A549 (cell line): ENCODE results near the gene GOSR2. TPM values are rescaled to one million over a fixed set of nuclear protein-coding genes. Genes with fewer than 3 reads are reported as not detected.

Source experiments
- ATAC-seq, 2 experiments: fragments of 200-7000 bp in 1 of 2; fragments of >200 bp in 1 of 2; cut with Nextera tagmentation in 1 of 2; cut with Tn5 transposase in 1 of 2; 3 replicates each; pipeline versions ENCODE4 v1.8.0 to v1.9.1; 2018 to 2020; ENCODE audit warnings: mild to moderate bottlenecking in 1 of 2, moderate library complexity in 1 of 2
- CTCF ChIA-PET: fragments of 300-600 bp; sonication (Branson Sonifier 250); formaldehyde crosslinking; extraction: SDS; loops from one replicate; lab custom pipeline; 2021; ENCODE audit warnings: antibody characterized with exemption, inconsistent platforms; lab: Yijun Ruan, JAX
- POLR2A ChIA-PET: fragments of 350-600 bp; formaldehyde crosslinking; extraction: SDS; loops from one replicate; lab custom pipeline; 2021; ENCODE audit warnings: antibody characterized with exemption, inconsistent platforms; lab: Yijun Ruan, JAX
- DNase-seq, 2 experiments: peaks; one replicate each; pipeline versions ENCODE4 v3.0.0 to v3.0.0-alpha.2; 2011 to 2016; ENCODE audit warnings: low read depth in 1 of 2, low spot score in 1 of 2
- FAIRE-seq: peaks from 2 replicates; lab custom pipeline; 2011; peaks lifted over from hg19 to GRCh38; lab: Jason Lieb, UNC
- H3K27ac ChIP-seq, 2 experiments: fragments of >200 bp; sonication (Bioruptor Twin); formaldehyde crosslinking; 3 replicates each; pipeline ENCODE4 v1.5.1; 2016 to 2017
- H3K4me1 ChIP-seq: fragments of >200 bp; sonication (Bioruptor Twin); formaldehyde crosslinking; 3 replicates; pipeline ENCODE4 v1.6.1; 2016
- H3K4me2 ChIP-seq: fragments of >200 bp; sonication (Bioruptor Twin); formaldehyde crosslinking; 3 replicates; pipeline ENCODE4 v1.6.1; 2016
- H3K4me3 ChIP-seq: fragments of >200 bp; sonication (Bioruptor Twin); formaldehyde crosslinking; 3 replicates; pipeline ENCODE4 v1.5.1; 2016
- H3K9me3 ChIP-seq: fragments of >200 bp; sonication (Bioruptor Twin); formaldehyde crosslinking; 3 replicates; pipeline ENCODE4 v1.6.1; 2016
- CEBPB ChIP-seq, 2 experiments: fragments of >200 bp in 1 of 2; sonication (Bioruptor Twin) in 1 of 2; formaldehyde crosslinking in 1 of 2; IDR thresholded peaks; 2 replicates each; pipeline ENCODE4 v1.6.1; 2012 to 2016
- CHD4 ChIP-seq: fragments of 200-600 bp; sonication (generic); IDR thresholded peaks from 2 replicates; pipeline ENCODE4 v1.6.1; 2016; ENCODE audit warnings: antibody characterized with exemption, mild to moderate bottlenecking, borderline replicate concordance
- FOXS1 ChIP-seq: fragments of 250-450 bp; sonication (Bioruptor Pico); IDR thresholded peaks from 2 replicates; pipeline ENCODE4 v1.5.0; 2020; ENCODE audit warnings: mild to moderate bottlenecking, moderate library complexity
- HDAC2 ChIP-seq: fragments of 200-600 bp; sonication (generic); IDR thresholded peaks from 2 replicates; pipeline ENCODE4 v1.6.1; 2016
- KDM1A ChIP-seq: fragments of 200-600 bp; sonication (generic); IDR thresholded peaks from 2 replicates; pipeline ENCODE4 v1.6.1; 2016; ENCODE audit warnings: low read depth, mild to moderate bottlenecking
- KDM5A ChIP-seq: fragments of 200-600 bp; sonication (generic); IDR thresholded peaks from 2 replicates; pipeline ENCODE4 v1.6.1; 2016; ENCODE audit warnings: antibody characterized with exemption, mild to moderate bottlenecking
- MAZ ChIP-seq: fragments of 150-350 bp; IDR thresholded peaks from 2 replicates; pipeline ENCODE4 v1.6.1; 2014; ENCODE audit warnings: antibody characterized with exemption, low read depth, low read length, borderline replicate concordance
- MYC ChIP-seq: IDR thresholded peaks from 2 replicates; pipeline ENCODE4 v1.6.1; 2012; ENCODE audit warnings: mild to moderate bottlenecking, inconsistent platforms, low read length, improper control_type of control experiment, borderline replicate concordance
- NFE2L2 ChIP-seq: fragments of 150-350 bp; conservative IDR thresholded peaks from 2 replicates; pipeline ENCODE4 v1.6.1; 2014; ENCODE audit warnings: low read length
- NPAS2 ChIP-seq: fragments of 250-450 bp; sonication (Bioruptor Pico); IDR thresholded peaks from 2 replicates; pipeline ENCODE4 v1.8.0; 2022; ENCODE audit warnings: mild to moderate bottlenecking, moderate library complexity, borderline replicate concordance
- POLR2A ChIP-seq: IDR thresholded peaks from 2 replicates; pipeline ENCODE4 v1.6.1; 2012; ENCODE audit warnings: mild to moderate bottlenecking, low read length
- RNF2 ChIP-seq: fragments of 200-600 bp; sonication (generic); IDR thresholded peaks from 2 replicates; pipeline ENCODE4 v1.6.1; 2016; ENCODE audit warnings: low read depth, mild to moderate bottlenecking, antibody characterized with exemption, moderate library complexity, borderline replicate concordance
- TFCP2L1 ChIP-seq: fragments of 250-450 bp; sonication (Bioruptor Pico); IDR thresholded peaks from 2 replicates; pipeline ENCODE4 v1.5.0; 2021; ENCODE audit warnings: mild to moderate bottlenecking
- ZNF302 ChIP-seq: fragments of 250-450 bp; sonication (Bioruptor Pico); IDR thresholded peaks from 2 replicates; pipeline ENCODE4 v1.9.0; 2021; ENCODE audit warnings: inconsistent platforms, mild to moderate bottlenecking, moderate library complexity
- WGBS: methylation state at CpG from one replicate; pipeline ENCODE4 v1.1.6; 2017; ENCODE audit errors: missing lambda C conversion rate; 5-methylcytosine and 5-hydroxymethylcytosine counted together
- polyA plus RNA-seq, 4 experiments: library from polyadenylated mRNA; depleted of rRNA in 3 of 4; stranded (reverse); fragments of >200 nt; fragmentation: RNase III in 1 of 4; extraction: RNeasy Plus Mini Kit Qiagen cat#74134 plus additional on column Dnase treatment in 1 of 4; gene quantifications; 2 replicates in 3 of 4; 3 replicates in 1 of 4; pipeline ENCODE4 v1.2.3, GENCODE V29; 2011 to 2017
- TF ChIP-seq, protein P1 (sequence below): fragments of >200 bp; sonication (Bioruptor Twin); formaldehyde crosslinking; IDR thresholded peaks from 3 replicates; pipeline ENCODE4 v1.6.1; 2016
- TF ChIP-seq, protein P2 (sequence below): fragments of >200 bp; sonication (Bioruptor Twin); formaldehyde crosslinking; IDR thresholded peaks from 3 replicates; pipeline ENCODE4 v1.5.1; 2016
- TF ChIP-seq, protein P3 (sequence below): fragments of 250-450 bp; sonication (Bioruptor Pico); IDR thresholded peaks from 2 replicates; pipeline ENCODE4 v1.5.0; 2020; ENCODE audit warnings: low read depth, mild to moderate bottlenecking, moderate library complexity

The GOSR2 gene
- polyA plus RNA-seq, 2 of the 4 experiments (the other 2 are of a cell fraction): 36.9 to 68.3 TPM

DNA sequence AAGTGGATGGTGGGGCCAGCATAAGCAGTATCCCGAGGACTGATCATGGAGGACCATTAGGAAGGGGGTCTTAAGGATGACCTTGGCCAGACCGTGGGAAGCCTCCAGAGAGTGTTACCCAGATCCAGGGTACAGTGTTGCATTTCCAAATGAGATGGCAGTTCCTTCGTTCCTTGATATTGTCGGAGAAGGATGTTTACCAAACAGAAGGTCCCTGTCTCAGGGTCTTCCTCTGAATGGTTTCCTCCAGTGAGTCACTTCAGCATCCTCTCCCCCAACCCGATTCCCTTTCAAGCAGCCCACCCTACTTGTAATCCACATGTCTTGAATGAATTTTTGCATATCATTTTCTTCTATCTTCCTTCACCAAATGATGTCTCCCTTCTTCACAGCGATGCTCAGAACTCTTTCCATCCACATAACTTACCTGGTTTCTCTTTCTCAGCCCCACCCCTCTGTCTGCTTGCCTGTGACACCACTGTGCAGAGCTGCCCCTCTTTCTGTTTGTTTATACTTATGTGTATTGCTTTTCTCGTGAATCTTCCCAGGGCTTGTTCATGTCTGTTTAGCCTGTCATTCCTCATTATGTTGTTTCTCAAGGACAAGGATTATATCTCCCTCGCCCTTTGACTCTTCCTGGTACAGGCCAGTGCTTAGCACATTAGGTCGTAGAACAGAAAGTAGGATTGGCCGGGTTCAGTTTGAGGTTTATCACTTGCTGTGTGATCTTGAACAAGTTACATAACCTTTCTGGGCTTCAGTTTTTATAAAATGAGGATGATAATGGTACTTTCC is 5.7 kb downstream of the GOSR2 start:
- CTCF ChIA-PET: interaction anchor here (4.6 kb wide), 1 partner anchor 11 kb away, joined by 24 read pairs; no protein-coding TSS in a partner anchor
- ATAC-seq (no peak), DNase-seq (no peak), FAIRE-seq (no peak)
- POLR2A ChIA-PET: no interaction called here
- H3K27ac ChIP-seq: no peak overlapping the region
- no peaks in the 10 kb centered on the region for H3K9me3 ChIP-seq
- WGBS: 86% methylated on average over 10 of the region's 10 CpGs
- H3K4me1 ChIP-seq: peaks cover 20% of the 10 kb centered on the region
- H3K4me2 ChIP-seq: no peak overlapping the region
- no peak overlapping the region for H3K4me3 ChIP-seq
- no peak for TF ChIP-seq NFE2L2
- no peak for TF ChIP-seq MAZ
- TF ChIP-seq, protein P1, sequence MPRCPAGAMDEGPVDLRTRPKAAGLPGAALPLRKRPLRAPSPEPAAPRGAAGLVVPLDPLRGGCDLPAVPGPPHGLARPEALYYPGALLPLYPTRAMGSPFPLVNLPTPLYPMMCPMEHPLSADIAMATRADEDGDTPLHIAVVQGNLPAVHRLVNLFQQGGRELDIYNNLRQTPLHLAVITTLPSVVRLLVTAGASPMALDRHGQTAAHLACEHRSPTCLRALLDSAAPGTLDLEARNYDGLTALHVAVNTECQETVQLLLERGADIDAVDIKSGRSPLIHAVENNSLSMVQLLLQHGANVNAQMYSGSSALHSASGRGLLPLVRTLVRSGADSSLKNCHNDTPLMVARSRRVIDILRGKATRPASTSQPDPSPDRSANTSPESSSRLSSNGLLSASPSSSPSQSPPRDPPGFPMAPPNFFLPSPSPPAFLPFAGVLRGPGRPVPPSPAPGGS: no peak
- no peak for TF ChIP-seq TFCP2L1 (CRISPR knock-in tag)
- TF ChIP-seq RNF2: no peak

DNA sequence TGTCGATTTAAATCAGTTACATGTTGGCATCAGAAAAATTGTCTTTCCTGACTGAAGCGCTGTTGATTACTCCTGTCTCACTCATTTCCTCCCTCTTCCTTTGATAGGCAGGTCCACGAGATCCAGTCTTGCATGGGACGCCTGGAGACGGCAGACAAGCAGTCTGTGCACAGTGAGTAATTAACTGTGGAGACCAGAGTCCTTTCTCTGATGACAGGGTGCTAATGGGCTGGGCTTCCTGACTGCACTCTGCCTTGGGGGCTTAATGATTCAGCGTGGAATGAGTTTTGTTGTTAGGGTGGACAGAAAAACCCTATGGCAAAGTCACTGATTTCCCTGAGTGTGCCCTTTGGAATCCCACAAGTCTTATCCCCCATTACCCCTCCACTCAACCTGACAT is 6.5 kb downstream of the GOSR2 start:
- no peak overlapping the region for H3K4me3 ChIP-seq
- FAIRE-seq: no peak
- ChIA-PET POLR2A (interaction anchor here (1.1 kb wide), 1 partner anchor 13 kb away, joined by 4 read pairs; no protein-coding TSS in a partner anchor), CTCF (interaction anchor here (1.2 to 5.4 kb wide), 2 partner anchors 12 to 94 kb away, joined by 3 to 54 read pairs; no protein-coding TSS in a partner anchor)
- peaks cover 14% of the 10 kb centered on the region for H3K4me1 ChIP-seq
- no peaks in the 10 kb centered on the region for H3K9me3 ChIP-seq
- TF ChIP-seq, protein P2, sequence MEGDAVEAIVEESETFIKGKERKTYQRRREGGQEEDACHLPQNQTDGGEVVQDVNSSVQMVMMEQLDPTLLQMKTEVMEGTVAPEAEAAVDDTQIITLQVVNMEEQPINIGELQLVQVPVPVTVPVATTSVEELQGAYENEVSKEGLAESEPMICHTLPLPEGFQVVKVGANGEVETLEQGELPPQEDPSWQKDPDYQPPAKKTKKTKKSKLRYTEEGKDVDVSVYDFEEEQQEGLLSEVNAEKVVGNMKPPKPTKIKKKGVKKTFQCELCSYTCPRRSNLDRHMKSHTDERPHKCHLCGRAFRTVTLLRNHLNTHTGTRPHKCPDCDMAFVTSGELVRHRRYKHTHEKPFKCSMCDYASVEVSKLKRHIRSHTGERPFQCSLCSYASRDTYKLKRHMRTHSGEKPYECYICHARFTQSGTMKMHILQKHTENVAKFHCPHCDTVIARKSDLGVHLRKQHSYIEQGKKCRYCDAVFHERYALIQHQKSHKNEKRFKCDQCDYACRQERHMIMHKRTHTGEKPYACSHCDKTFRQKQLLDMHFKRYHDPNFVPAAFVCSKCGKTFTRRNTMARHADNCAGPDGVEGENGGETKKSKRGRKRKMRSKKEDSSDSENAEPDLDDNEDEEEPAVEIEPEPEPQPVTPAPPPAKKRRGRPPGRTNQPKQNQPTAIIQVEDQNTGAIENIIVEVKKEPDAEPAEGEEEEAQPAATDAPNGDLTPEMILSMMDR: no peak
- no peak for TF ChIP-seq KDM1A
- no peak for TF ChIP-seq RNF2
- no peak for TF ChIP-seq NPAS2 (CRISPR knock-in tag)
- TF ChIP-seq POLR2A: no peak
- no peak for TF ChIP-seq ZNF302 (CRISPR knock-in tag)
- no peak for TF ChIP-seq MYC
- no peak overlapping the region for H3K27ac ChIP-seq
- H3K4me2 ChIP-seq: no peak overlapping the region
- WGBS: 73% methylated on average over 6 of the region's 6 CpGs
- no peak for ATAC-seq
- DNase-seq: no peak

DNA sequence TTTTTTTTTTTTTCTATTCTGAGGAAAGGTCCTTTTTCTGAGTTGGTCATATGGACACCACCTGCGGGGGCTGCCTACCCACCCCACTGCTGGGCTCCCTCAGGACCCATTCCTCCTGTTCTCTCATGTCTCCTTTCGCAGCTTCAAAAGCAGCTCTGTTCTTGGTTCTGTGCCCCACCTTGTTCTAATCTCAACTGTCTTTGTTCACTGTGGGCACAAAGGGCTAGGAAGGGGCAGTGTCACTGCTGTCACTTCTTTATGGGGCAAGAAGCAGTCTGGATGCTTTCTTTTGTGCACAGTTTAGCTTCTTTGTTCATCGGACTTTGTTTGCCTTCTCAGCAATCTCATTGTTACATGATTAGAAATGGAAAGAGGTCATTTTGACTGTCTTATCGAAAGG is 7.1 kb downstream of the GOSR2 start:
- no peak for ATAC-seq
- no peak for TF ChIP-seq CHD4
- TF ChIP-seq FOXS1 (CRISPR knock-in tag): no peak
- H3K4me1 ChIP-seq: peaks cover 8% of the 10 kb centered on the region; the same call in 2 of the 3 replicates
- no peak for DNase-seq
- no peak overlapping the region for H3K4me2 ChIP-seq
- H3K9me3 ChIP-seq: no peaks in the 10 kb centered on the region
- H3K27ac ChIP-seq: no peak overlapping the region
- H3K4me3 ChIP-seq: no peak overlapping the region
- FAIRE-seq: no peak
- CTCF ChIA-PET: interaction anchor here (0.5 to 5.4 kb wide), 5 partner anchors 11 to 202 kb away, joined by 3 to 54 read pairs (median 4); no protein-coding TSS in a partner anchor
- POLR2A ChIA-PET: interaction anchor here (1.1 kb wide), 1 partner anchor 12 kb away, joined by 4 read pairs; no protein-coding TSS in a partner anchor
- 91% methylated on average over 4 of the region's 4 CpGs for WGBS

DNA sequence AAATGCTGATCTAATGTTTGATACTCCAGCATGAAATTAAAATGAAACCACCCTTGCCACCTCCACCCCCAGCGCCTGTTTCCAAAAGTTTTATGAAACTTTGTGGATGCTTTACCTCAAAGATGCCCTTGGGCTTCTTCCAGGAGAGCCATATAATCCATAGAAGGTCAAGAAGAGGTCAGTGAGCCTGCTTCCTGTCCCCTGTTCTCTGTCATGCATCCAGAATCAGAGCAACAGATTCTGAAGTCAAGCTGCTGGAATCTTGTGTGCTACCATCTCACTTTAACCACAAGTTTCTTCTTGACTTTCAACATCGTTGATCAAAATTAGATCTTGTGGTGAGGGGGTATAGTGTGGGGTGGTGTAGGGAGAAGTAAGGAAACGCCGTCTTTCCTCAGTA is 8.6 kb downstream of the GOSR2 start:
- Histone ChIP-seq H3K9me3 (no peaks in the 10 kb centered on the region), H3K4me1 (0 out of 3 replicates have a peak, but pooled peaks cover 3% of the 10 kb centered on the region), H3K27ac (no peak overlapping the region), H3K4me2 (no peak overlapping the region), H3K4me3 (no peak overlapping the region)
- FAIRE-seq (no peak), DNase-seq (no peak), ATAC-seq (no peak)
- 88% methylated on average over 4 of the region's 4 CpGs for WGBS
- ChIA-PET CTCF (interaction anchor here (5.4 kb wide), 1 partner anchor 10 kb away, joined by 54 read pairs; no protein-coding TSS in a partner anchor), POLR2A (no interaction called here)
- TF ChIP-seq HDAC2 (no peak), KDM5A (no peak), FOXS1 (CRISPR knock-in tag) (no peak), CEBPB (IDR thresholded peaks at IDR 0.05) (no peak)
- TF ChIP-seq, protein P3, sequence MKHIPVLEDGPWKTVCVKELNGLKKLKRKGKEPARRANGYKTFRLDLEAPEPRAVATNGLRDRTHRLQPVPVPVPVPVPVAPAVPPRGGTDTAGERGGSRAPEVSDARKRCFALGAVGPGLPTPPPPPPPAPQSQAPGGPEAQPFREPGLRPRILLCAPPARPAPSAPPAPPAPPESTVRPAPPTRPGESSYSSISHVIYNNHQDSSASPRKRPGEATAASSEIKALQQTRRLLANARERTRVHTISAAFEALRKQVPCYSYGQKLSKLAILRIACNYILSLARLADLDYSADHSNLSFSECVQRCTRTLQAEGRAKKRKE (CRISPR knock-in tag): no peak
